GM18520 (cell line): ENCODE measurements around the gene DACH1.

Source experiments
- ATAC-seq: cut with Tn5 transposase; IDR thresholded peaks from one replicate; pipeline ENCODE4 v1.9.1; 2021; ENCODE audit not compliant: unreplicated experiment

DACH1 gene

DNA sequence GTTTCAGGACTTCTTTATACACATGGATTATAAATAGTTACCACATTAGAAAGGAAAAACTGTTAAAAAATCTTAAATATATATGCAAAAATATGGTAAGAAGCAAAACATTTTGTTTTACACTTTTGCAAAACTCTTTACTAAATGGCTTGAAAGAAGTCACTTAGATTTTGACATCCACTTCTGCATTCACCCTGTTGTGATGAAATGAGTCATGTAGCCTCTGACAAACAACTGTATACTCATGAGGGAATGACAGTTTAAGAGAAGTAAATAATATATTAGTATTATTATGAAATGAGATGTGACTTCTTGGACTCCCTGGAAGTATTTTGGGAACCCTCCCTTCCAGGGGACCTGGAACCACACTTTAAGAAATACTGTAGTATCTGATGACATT, 275.6 kb downstream of the DACH1 start:
- ATAC-seq: no peak

DNA sequence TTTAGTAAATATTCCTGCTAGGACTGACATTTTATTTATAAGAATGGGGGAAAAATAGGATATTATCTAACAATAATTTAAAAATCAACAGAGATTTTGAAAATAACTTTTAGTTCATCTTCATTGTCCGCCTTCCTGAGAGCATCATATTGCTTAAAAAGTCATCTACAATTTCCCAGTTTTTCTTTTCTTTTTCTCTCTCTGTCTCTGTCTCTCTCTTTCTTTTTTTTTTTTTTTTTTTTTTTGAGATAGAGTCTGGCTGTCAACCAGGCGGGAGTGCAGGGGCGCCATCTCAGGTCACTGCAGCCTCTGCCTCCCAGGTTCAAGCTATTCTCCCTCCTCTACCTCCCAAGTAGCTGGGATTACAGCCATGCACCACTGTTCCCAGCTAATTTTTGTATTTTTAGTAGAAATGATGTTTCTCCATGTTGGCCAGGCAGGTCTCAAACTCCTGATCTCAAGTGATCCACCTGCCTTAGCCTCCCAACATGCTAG, 276.3 kb downstream of the DACH1 start:
- no peak for ATAC-seq

GRCh38 chr13:71589032-71589431, 278.0 kb downstream of the DACH1 start:
- ATAC-seq: no peak

- ATAC-seq: no peak
Observed at GRCh38 chr13:71587817-71588216, 279.2 kb downstream of the DACH1 start.

GRCh38 chr13:71587193-71587592, 279.8 kb downstream of the DACH1 start:
- ATAC-seq: no peak

- ATAC-seq: no peak
Observed at GRCh38 chr13:71583581-71583980, 283.4 kb downstream of the DACH1 start.

DNA sequence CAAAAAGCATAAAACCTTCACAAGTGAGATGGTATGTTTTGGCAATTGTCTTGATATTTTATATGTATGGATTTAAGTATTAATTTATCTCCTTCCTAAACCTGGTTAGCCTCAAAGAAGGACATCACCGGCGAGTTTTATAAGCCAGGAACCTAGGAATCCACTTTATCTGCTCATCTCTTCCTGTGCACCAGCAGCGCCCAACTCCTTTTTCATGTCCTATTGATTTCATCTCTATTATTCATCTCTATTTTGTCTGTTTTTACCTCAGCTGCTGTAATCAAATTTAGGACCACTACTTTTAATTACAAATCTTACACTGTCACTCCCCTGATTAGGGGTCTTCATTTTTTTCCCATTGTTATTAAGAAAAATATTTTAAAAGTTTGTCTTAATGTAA, 286.4 kb downstream of the DACH1 start:
- ATAC-seq: no peak

GRCh38 chr13:71578048-71578447, 289.0 kb downstream of the DACH1 start:
- no peak for ATAC-seq

DNA sequence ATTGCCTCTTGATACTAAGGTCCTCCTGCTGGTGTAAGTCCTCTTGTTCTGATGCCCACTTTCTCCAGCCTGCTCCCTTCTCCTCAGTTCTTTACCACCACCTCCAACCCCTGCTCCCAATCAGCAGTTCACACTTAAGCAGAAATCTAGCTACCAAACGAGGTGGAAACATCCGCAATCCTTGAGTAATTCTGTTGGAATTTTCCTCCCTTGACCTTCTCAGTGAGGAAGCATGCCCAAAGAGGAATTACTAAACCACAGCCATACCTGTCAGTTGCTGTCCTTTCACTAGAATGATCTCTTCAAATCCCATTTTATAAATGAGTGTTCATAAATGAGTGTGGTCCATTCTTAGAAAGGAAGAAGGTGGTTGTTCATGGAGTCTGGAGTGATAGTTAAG, 289.9 kb downstream of the DACH1 start:
- no peak for ATAC-seq

GRCh38 chr13:71576571-71576970, 290.4 kb downstream of the DACH1 start:
- no peak for ATAC-seq

DNA sequence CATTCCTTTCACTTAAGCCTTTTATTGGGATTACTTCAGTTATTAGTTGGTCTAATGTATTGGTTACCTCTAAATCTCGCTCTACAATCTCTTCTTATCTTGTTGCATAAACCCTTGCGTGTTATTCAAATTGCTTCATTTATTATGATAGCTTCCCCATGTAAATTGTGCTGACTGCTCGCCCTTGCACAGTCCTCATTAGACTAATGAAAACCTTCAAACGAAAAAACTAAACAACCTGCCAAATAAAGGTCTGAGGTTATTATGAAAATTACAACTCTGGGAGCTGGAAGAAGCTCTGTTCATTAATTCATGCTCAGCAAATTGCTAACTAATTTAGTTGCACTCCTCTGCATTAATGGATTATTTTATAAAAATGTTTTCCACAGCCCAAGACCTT, 320.1 kb downstream of the DACH1 start:
- no peak for ATAC-seq

DNA sequence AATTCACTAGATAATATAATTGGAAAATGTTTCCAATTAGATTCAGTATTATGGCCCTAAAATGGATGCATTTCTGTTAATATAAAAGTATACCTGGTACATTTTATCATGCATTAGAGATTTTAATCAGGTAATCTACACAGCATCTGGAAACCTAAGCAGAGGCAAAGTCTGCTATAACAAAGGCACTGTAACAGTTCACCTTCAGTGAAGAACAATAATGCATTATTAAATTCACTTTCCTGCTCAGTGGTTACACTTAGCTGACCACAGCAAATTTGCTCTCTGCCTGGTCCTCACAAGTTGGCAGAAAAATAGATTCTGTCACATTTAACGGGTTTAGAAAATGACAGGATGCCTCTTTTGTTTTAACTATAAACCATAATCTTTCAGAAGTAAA, 326.9 kb downstream of the DACH1 start:
- ATAC-seq: no peak

- no peak for ATAC-seq
Observed at GRCh38 chr13:71536201-71536600, 330.8 kb downstream of the DACH1 start.

- no peak for ATAC-seq
Observed at GRCh38 chr13:71524613-71525304, 342.2 kb downstream of the DACH1 start.

DNA sequence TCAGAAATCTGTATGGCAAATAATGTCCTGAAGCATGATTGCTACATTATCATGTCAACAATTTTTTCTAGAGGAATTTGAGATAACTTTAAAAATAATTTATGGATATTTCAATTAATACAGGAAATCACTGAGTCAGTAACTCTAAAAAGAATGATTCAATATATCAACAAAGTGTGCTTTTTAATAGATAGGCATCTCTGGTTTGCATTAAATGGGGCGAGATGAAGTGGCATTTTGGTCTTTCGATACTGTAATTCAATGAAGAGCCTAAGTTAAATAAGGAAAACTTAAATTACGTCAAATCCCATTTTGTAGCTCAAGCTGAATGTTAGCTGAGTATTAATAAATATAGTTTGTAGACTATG, 342.8 kb downstream of the DACH1 start:
- no peak for ATAC-seq

DNA sequence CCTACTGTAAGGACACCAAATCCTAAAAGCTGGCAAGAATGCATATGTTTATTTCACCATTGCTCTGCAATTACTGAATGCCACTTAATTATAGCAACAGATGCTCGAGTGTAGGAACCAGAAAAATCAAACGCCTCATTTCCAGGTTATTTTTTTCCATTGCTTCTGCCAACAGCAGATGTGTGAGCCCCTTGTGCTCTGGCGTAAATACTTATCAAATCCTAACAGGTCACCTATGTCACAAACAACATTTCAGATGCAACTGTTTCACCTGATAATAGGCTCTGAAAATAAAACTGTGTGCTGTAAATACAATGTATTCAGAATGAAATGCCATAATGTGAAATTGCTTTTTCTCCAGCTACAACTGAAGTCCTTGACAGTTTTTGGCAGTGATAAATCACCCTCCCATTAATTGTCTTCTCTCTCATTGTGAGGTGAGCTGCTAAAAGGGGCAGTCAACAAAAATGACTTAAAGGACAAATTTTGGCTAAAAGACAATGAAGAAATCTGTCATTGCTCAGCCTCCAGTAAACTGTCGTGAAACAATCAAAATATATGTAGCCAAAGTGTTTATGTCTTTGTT, 344.0 kb downstream of the DACH1 start:
- ATAC-seq: no peak

- no peak for ATAC-seq
Observed at GRCh38 chr13:71517004-71517403, 350.0 kb downstream of the DACH1 start.

- ATAC-seq: no peak
Observed at GRCh38 chr13:71516521-71516920, 350.5 kb downstream of the DACH1 start.

DNA sequence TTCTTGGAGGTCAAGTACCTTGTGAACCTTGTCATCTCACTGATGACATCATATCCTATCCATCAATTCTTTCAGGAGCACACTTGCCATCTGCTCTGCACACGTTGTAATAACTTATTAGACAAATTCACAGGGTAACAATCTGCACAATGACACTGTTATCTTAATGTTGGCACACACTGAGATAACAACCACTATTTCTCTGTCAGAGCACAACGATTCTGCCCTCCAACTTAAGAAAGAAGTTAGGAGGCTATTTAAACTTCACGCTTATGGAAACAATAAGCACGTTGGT, 351.3 kb downstream of the DACH1 start:
- ATAC-seq: no peak

- ATAC-seq: no peak
Observed at GRCh38 chr13:71514900-71515743, 351.9 kb downstream of the DACH1 start.

DNA sequence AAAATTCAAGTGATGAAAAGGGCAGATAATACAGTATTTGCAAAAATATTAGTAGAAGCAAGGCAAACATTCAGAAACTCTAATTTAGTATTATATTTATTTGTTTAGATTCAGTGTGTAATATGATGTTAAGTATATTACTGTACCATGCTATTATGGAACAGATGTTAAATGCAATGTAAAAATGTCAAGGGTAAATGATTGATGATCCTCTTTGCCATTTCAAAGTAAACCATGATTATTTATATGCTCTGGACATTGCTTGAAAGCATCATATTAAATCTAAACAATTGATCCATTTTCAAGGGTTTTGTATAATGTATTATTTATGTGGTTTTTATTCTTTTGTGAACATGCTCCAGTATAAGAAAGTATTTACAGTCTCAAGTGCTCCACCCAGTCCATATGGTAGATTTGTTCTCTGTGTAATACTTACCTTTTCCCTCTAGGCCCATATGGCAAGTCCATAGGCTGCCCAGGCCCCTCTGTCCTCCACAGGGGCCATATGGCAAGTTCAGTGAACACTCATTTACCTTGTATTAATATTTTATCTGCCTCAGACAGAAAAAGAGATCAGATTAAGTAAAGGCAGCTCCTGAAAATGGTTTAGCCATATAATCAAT, 353.5 kb downstream of the DACH1 start:
- ATAC-seq: no peak

DNA sequence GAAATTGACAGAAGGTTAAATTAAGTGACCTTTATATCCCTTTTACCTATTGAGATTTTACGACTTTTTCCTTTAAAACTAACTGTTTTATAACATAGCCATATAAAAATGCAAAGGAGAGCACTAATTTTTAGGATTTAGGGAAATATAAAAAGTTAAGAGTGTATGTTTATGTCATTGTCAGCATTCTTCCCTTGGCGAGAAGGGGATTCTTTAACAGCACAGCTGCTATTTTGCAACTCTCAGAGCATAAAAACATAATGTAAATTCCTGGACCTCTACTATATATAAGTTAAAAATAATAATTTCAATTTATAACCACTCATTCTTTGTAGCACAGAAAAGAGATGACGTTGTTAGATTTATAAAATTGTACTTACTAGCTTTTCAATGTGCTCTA, 363.2 kb downstream of the DACH1 start:
- ATAC-seq: no peak
